Lower lobe of right lung (tissue), 2 donors: ENCODE measurements around the gene FETUB. TPM values are rescaled to one million over a fixed set of nuclear protein-coding genes. Genes with fewer than 3 reads are reported as not detected.

Experiments
- ATAC-seq, 2 donors: fragments of 200-7000 bp; cut with Tn5 transposase; one replicate each; pipeline ENCODE4 v1.9.1; 2020 to 2022; ENCODE audit warnings: mild to moderate bottlenecking in 2 of 2, moderate library complexity in 2 of 2
- DNase-seq: peaks from one replicate; pipeline ENCODE4 v3.0.0-alpha.2; 2020
- H3K27ac ChIP-seq: fragments of 200-600 bp; one replicate; pipeline ENCODE4 v1.8.0; 2022
- H3K27me3 ChIP-seq: fragments of 200-600 bp; one replicate; pipeline ENCODE4 v1.8.0; 2022; ENCODE audit warnings: low read depth
- H3K36me3 ChIP-seq: fragments of 200-600 bp; one replicate; pipeline ENCODE4 v1.8.0; 2022; ENCODE audit warnings: mild to moderate bottlenecking
- H3K4me1 ChIP-seq: fragments of 200-600 bp; one replicate; pipeline ENCODE4 v1.8.0; 2022
- H3K4me3 ChIP-seq: fragments of 200-600 bp; one replicate; pipeline ENCODE4 v1.8.0; 2022; ENCODE audit warnings: mild to moderate bottlenecking
- H3K9me3 ChIP-seq: fragments of 200-600 bp; one replicate; pipeline ENCODE4 v1.8.0; 2022
- CTCF ChIP-seq: fragments of 200-600 bp; IDR thresholded peaks from one replicate; pipeline ENCODE4 v1.8.0; 2022; ENCODE audit warnings: antibody characterized with exemption, mild to moderate bottlenecking
- intact Hi-C: fragments of 100-400 bp; cut with DNase I; formaldehyde crosslinking; loops from one replicate; pipeline ENCODE4 v1.11.0; 2022
- total RNA-seq: library from RNA; stranded (reverse); fragmentation: NEBNext Ultra II Directional; extraction: Animal tissue kit (Norgen Biotek cat#: 25700); gene quantifications from one replicate; pipeline ENCODE4 v1.2.1, GENCODE V29; 2021
- donor health status: DM: no; HTN: yes; CAD: no; lungs with severe emphysema.

Gene FETUB
- total RNA-seq, 1 donor from 2014 or later: not detected

DNA sequence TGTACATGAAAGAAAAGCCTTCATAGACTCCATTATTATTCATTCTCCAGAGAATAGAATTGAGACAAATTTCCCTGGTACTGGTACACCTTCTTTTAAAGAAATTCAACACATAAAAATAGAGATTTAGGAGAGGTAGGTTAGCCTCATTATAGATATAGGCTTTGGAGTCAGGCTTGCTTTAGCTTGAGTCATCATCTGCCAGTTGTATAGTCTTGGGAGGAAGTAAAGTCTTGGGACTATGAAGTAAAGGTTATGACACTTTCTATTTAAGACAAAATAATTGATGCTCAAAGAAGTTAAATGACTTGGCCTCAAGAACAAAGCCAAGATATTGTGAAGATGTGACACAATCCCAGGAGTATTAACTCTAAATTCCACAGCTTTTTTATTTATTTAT lies 30.0 kb downstream of the FETUB start:
- H3K9me3 ChIP-seq: no peaks in the 10 kb centered on the region
- no peak overlapping the region for H3K27ac ChIP-seq
- no peak for ATAC-seq
- no peaks in the 10 kb centered on the region for H3K4me1 ChIP-seq
- no peak for DNase-seq
- no peak overlapping the region for H3K4me3 ChIP-seq
- H3K36me3 ChIP-seq: no peaks in the 10 kb centered on the region
- intact Hi-C loops: no loop called here
- no peak for TF ChIP-seq CTCF
- H3K27me3 ChIP-seq: no peaks in the 10 kb centered on the region

GRCh38 chr3:186671051-186671450 lies 30.9 kb downstream of the FETUB start:
- Histone ChIP-seq H3K9me3 (no peaks in the 10 kb centered on the region), H3K27ac (no peak overlapping the region), H3K4me1 (no peaks in the 10 kb centered on the region), H3K36me3 (no peaks in the 10 kb centered on the region), H3K27me3 (no peaks in the 10 kb centered on the region), H3K4me3 (no peak overlapping the region)
- no peak for ATAC-seq
- TF ChIP-seq CTCF: no peak
- no peak for DNase-seq
- intact Hi-C loops: no loop called here

GRCh38 chr3:186678604-186679003 lies 38.4 kb downstream of the FETUB start:
- intact Hi-C loops: no loop called here
- no peak for ATAC-seq
- Histone ChIP-seq H3K27ac (no peak overlapping the region), H3K9me3 (no peaks in the 10 kb centered on the region), H3K4me3 (no peak overlapping the region), H3K4me1 (no peaks in the 10 kb centered on the region), H3K27me3 (peaks cover 7% of the 10 kb centered on the region), H3K36me3 (no peaks in the 10 kb centered on the region)
- no peak for DNase-seq
- no peak for TF ChIP-seq CTCF

DNA sequence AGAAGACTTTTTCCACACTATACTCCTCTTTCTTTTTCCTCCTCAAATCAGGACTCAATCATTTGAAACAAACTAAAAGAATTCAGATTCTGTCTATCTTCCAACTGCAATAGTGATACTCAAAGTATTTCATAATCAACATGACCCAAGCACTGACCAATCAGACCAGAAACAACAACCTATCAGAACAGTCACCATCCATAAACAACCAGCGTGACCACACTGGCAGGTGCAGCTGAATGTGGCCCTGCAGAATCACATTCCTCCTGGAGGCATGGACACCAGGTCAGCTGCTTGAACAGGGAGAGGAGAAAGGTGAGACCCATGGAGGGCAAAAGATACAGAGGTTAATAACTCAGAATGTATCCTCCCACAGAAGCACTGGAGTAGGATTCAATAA lies 39.0 kb downstream of the FETUB start:
- intact Hi-C loops: no loop called here
- DNase-seq (no peak), ATAC-seq (no peak)
- Histone ChIP-seq H3K9me3 (no peaks in the 10 kb centered on the region), H3K27me3 (peaks cover 7% of the 10 kb centered on the region), H3K4me3 (no peak overlapping the region), H3K27ac (no peak overlapping the region), H3K36me3 (no peaks in the 10 kb centered on the region), H3K4me1 (no peaks in the 10 kb centered on the region)
- TF ChIP-seq CTCF: no peak

DNA sequence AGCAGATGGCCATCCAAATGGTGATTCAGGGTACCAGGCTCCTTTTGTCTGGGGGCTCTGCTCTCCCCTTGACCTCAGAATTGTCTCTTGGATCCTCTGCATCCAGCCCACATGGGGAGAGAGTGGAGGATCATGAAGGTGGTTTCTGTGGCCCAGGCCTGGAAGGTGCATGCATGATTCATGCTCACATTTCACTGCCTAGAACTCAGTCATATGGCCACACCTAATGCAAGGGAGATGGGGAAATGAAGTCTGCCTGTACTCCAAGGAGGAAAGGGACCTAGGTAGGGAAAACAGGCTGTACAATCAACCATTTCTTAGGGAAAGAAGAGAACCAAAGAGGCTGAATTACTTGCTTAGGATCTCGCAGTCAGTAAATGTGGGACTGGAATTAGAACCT lies 40.7 kb downstream of the FETUB start:
- no peaks in the 10 kb centered on the region for H3K4me1 ChIP-seq
- no peak for TF ChIP-seq CTCF
- ATAC-seq: no peak

GRCh38 chr3:186682812-186683211 lies 42.6 kb downstream of the FETUB start:
- Histone ChIP-seq H3K9me3 (no peaks in the 10 kb centered on the region), H3K27me3 (no peaks in the 10 kb centered on the region), H3K4me3 (no peak overlapping the region), H3K4me1 (no peaks in the 10 kb centered on the region), H3K36me3 (no peaks in the 10 kb centered on the region), H3K27ac (no peak overlapping the region)
- ATAC-seq (no peak), DNase-seq (no peak)
- intact Hi-C loops: no loop called here
- TF ChIP-seq CTCF: no peak

More for the DNA sequence above, 40.7 kb downstream of the FETUB start:
- Histone ChIP-seq H3K4me3 (no peak overlapping the region), H3K27me3 (peaks cover 7% of the 10 kb centered on the region), H3K27ac (no peak overlapping the region), H3K36me3 (no peaks in the 10 kb centered on the region), H3K9me3 (no peaks in the 10 kb centered on the region)
- intact Hi-C loops: no loop called here
- no peak for DNase-seq
